Measurements from ENCODE around the gene COX19. TPM values are rescaled to one million over a fixed set of nuclear protein-coding genes. Genes with fewer than 3 reads are reported as not detected.

COX19 gene
- total RNA-seq, 4 donors from 2014 or later, result 2.6 to 32.5 (median 20.1) TPM

DNA sequence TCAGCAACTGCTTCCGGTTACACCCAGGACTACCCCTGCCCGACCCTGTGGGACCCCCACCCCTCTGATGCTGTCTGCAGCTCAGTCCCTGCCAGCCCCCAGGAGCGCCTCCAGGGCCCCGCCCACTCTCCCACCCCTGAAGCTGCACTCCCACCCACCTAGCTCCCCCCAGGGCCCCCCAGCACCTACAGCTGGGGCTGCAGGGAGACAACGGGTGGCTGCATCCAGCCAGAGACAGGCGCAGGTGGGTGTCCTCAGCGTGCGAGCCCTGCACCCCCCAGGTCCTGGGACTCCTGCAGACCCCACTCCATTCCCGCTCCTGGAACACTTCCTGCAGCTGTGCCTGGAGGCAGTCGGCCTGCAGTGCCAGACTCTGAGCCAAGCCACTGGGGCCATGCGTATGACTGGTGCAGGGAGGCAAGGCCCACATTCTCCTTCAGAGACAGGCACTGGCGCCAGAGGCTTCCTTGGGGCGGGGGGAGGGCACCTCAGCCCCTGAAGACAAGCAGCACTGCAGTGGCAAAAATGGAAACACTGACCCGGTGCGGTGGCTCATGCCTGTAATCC lies 13.7 kb upstream of the COX19 start:
- Histone ChIP-seq H3K27me3 (peaks cover 0 to 15% of the 10 kb centered on the region in 2 donors), H3K27ac (no peak overlapping the region), H3K4me1 (no peaks in the 10 kb centered on the region), H3K9me3 (no peaks in the 10 kb centered on the region), H3K36me3 (no peaks in the 10 kb centered on the region), H3K4me3 (no peak overlapping the region)
- DNase-seq, result no peak
- intact Hi-C loops (cut with DNase I; ENCODE audit: low total_unique reads), result no loop called here
- TF ChIP-seq, protein P1, sequence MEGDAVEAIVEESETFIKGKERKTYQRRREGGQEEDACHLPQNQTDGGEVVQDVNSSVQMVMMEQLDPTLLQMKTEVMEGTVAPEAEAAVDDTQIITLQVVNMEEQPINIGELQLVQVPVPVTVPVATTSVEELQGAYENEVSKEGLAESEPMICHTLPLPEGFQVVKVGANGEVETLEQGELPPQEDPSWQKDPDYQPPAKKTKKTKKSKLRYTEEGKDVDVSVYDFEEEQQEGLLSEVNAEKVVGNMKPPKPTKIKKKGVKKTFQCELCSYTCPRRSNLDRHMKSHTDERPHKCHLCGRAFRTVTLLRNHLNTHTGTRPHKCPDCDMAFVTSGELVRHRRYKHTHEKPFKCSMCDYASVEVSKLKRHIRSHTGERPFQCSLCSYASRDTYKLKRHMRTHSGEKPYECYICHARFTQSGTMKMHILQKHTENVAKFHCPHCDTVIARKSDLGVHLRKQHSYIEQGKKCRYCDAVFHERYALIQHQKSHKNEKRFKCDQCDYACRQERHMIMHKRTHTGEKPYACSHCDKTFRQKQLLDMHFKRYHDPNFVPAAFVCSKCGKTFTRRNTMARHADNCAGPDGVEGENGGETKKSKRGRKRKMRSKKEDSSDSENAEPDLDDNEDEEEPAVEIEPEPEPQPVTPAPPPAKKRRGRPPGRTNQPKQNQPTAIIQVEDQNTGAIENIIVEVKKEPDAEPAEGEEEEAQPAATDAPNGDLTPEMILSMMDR (IDR thresholded peaks at IDR 0.05), result no peak
- no peak for TF ChIP-seq POLR2A (IDR thresholded peaks at IDR 0.05)

- Histone ChIP-seq H3K9me3 (no peaks in the 10 kb centered on the region), H3K4me1 (no peaks in the 10 kb centered on the region), H3K36me3 (no peaks in the 10 kb centered on the region), H3K4me3 (no peak overlapping the region), H3K27me3 (peaks cover 0 to 16% of the 10 kb centered on the region in 2 donors), H3K27ac (no peak overlapping the region)
- intact Hi-C loops (cut with DNase I; ENCODE audit: low total_unique reads), result no loop called here
- TF ChIP-seq, protein P1 (IDR thresholded peaks at IDR 0.05), result no peak
- no peak for TF ChIP-seq POLR2A (IDR thresholded peaks at IDR 0.05)
- no peak for DNase-seq
Measured at GRCh38 chr7:988426-988911, 13.1 kb upstream of the COX19 start.

DNA sequence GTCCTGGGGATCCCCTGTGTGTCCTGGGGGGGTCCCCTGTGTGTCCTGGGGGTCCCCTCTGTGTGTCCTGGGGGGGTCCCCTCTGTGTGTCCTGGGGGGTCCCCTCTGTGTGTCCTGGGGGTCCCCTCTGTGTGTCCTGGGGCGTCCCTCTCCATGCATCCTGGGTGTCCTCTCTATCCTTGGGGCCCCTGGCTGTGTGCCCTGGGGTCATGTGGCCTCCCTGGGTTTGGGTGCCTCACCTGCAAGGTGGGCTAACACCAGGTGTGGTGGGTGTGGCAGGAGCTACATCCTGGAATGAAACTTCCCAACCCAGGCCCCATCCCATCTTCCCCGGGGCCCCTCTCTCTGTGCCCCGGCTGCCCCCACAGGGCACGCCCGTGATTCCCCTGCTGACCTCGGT lies 12.6 kb upstream of the COX19 start:
- Histone ChIP-seq H3K9me3 (no peaks in the 10 kb centered on the region), H3K4me1 (no peaks in the 10 kb centered on the region), H3K27me3 (peaks cover under 1 to 22% of the 10 kb centered on the region in 2 donors), H3K27ac (no peak overlapping the region), H3K36me3 (no peaks in the 10 kb centered on the region), H3K4me3 (no peak overlapping the region)
- TF ChIP-seq POLR2A (IDR thresholded peaks at IDR 0.05), result no peak
- TF ChIP-seq, protein P1 (IDR thresholded peaks at IDR 0.05), result no peak
- DNase-seq, result no peak
- intact Hi-C loops (cut with DNase I; ENCODE audit: low total_unique reads), result no loop called here

DNA sequence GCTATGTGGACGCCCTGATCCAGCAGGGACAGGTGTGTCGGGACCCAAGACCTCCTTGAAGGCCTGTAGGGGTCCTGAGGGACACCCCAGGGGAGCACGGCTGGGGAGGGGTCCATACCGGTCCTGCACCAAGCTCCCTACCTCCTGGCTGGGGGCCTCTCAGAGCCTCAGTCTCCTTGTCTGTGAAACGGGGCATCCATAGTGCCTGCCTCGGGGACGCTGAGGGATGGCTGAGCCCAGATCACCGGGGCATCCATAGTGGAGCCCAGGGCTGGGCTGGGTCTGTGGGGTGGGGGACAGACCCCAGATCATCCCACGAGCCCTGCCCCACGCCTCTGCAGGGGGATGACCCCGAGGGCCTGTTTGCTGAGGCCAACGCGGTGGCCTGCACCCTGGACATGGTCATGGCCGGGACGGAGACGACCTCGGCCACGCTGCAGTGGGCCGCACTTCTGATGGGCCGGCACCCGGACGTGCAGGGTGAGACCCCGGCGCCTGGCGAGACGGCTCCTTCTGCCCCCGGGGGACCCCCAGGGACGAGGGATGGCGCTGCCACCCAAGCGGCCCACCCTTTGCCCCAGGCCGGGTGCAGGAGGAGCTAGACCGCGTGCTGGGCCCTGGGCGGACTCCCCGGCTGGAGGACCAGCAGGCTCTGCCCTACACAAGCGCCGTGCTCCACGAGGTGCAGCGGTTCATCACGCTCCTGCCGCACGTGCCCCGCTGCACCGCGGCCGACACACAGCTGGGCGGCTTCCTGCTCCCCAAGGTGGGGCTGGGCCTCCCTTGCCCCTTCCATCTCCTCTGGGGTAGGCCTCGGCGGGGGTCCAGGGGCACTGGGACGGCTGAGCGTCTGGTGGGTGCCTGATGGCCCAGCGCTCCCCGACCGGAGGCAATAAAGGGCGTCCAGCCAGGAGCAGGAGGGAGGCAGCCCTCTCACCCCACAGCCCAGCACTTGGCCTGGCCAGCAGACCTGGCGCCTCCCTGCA lies 11.7 kb upstream of the COX19 start:
- intact Hi-C loops (cut with DNase I; ENCODE audit: low total_unique reads), result no loop called here
- Histone ChIP-seq H3K36me3 (no peaks in the 10 kb centered on the region), H3K27me3 (peaks cover 4 to 23% of the 10 kb centered on the region in 2 donors), H3K4me1 (no peaks in the 10 kb centered on the region), H3K4me3 (no peak overlapping the region), H3K9me3 (no peaks in the 10 kb centered on the region), H3K27ac (no peak overlapping the region)
- DNase-seq, result no peak
- TF ChIP-seq, protein P1 (IDR thresholded peaks at IDR 0.05), result no peak
- TF ChIP-seq POLR2A (IDR thresholded peaks at IDR 0.05), result no peak

Data from uterus (tissue), 4 donors.